Thoracic aorta (tissue), 2 donors: ENCODE results near the gene DOP1A. TPM values are rescaled to one million over a fixed set of nuclear protein-coding genes. Genes with fewer than 3 reads are reported as not detected.

Source experiments
- ATAC-seq: fragments of 150-250 bp; one replicate; pipeline ENCODE4 v1.8.0; 2017; ENCODE audit warnings: low read depth; ENCODE audit not compliant: insufficient number of reproducible peaks, low FRiP score
- DNase-seq: peaks from one replicate; pipeline ENCODE4 v3.0.0-alpha.2; 2020; ENCODE audit warnings: low spot score
- H3K27ac ChIP-seq, 2 donors: fragments of 200-600 bp; sonication (generic); 1 replicate in 1 of 2; 2 replicates in 1 of 2; pipeline ENCODE4 v1.5.1; 2016; ENCODE audit warnings: mild to moderate bottlenecking in 2 of 2, moderate library complexity in 2 of 2
- H3K27me3 ChIP-seq: fragments of 200-600 bp; sonication (generic); replicated peaks from 2 replicates; pipeline ENCODE4 v1.6.0; 2016; ENCODE audit warnings: mild to moderate bottlenecking; ENCODE audit not compliant: insufficient read depth
- H3K36me3 ChIP-seq: fragments of 200-600 bp; sonication (generic); one replicate; pipeline ENCODE4 v1.5.1; 2016
- H3K4me1 ChIP-seq, 2 donors: fragments of 200-600 bp; sonication (generic); 1 replicate in 1 of 2; 2 replicates in 1 of 2; pipeline versions ENCODE4 v1.5.1 to v1.6.0; 2016; ENCODE audit warnings: low read depth in 2 of 2, mild to moderate bottlenecking in 1 of 2; ENCODE audit not compliant: control insufficient read depth in 1 of 2
- H3K4me3 ChIP-seq: fragments of 200-600 bp; sonication (generic); 2 replicates; pipeline ENCODE4 v1.5.1; 2016; ENCODE audit warnings: mild to moderate bottlenecking
- H3K9me3 ChIP-seq: fragments of 200-600 bp; sonication (generic); 2 replicates; pipeline ENCODE4 v1.5.1; 2016
- total RNA-seq, 2 donors: library from RNA; depleted of rRNA; stranded (reverse); fragments of >200 nt; gene quantifications; one replicate each; pipeline versions ENCODE4 v1.1.0 to v1.2.3, GENCODE V29; 2016
- TF ChIP-seq, protein P1 (sequence below): fragments of 200-600 bp; sonication (generic); IDR thresholded peaks from one replicate; pipeline ENCODE4 v1.5.1; 2019; ENCODE audit warnings: antibody characterized with exemption

Gene DOP1A
- total RNA-seq, 2 donors from 2014 or later, result 37.9 to 39.4 TPM

DNA sequence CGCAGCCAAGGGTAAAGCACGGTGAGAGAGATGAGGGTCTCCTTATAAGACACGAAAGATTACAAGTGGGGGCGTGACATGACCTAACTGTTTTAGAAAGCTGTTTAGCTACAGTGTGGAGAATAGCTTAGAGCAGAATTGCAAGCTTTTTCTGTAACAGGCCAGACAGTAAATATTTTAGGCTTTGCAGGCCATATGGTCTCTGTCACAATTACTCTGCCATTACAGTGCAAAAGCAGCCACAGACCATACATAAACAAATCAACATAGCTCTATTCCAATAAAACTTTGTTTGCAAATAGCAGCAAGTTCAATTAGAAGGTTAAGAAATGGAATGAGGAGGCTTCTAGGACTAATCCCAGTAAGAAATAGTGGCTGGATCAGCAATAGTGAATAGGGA lies 108.8 kb downstream of the DOP1A start:
- DNase-seq, result no peak
- Histone ChIP-seq H3K4me1 (no peaks in the 10 kb centered on the region), H3K9me3 (no peaks in the 10 kb centered on the region), H3K36me3 (peaks cover 25% of the 10 kb centered on the region), H3K4me3 (no peak overlapping the region), H3K27me3 (no peaks in the 10 kb centered on the region), H3K27ac (no peak overlapping the region)
- no peak for ATAC-seq
- TF ChIP-seq, protein P1, sequence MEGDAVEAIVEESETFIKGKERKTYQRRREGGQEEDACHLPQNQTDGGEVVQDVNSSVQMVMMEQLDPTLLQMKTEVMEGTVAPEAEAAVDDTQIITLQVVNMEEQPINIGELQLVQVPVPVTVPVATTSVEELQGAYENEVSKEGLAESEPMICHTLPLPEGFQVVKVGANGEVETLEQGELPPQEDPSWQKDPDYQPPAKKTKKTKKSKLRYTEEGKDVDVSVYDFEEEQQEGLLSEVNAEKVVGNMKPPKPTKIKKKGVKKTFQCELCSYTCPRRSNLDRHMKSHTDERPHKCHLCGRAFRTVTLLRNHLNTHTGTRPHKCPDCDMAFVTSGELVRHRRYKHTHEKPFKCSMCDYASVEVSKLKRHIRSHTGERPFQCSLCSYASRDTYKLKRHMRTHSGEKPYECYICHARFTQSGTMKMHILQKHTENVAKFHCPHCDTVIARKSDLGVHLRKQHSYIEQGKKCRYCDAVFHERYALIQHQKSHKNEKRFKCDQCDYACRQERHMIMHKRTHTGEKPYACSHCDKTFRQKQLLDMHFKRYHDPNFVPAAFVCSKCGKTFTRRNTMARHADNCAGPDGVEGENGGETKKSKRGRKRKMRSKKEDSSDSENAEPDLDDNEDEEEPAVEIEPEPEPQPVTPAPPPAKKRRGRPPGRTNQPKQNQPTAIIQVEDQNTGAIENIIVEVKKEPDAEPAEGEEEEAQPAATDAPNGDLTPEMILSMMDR, result no peak

DNA sequence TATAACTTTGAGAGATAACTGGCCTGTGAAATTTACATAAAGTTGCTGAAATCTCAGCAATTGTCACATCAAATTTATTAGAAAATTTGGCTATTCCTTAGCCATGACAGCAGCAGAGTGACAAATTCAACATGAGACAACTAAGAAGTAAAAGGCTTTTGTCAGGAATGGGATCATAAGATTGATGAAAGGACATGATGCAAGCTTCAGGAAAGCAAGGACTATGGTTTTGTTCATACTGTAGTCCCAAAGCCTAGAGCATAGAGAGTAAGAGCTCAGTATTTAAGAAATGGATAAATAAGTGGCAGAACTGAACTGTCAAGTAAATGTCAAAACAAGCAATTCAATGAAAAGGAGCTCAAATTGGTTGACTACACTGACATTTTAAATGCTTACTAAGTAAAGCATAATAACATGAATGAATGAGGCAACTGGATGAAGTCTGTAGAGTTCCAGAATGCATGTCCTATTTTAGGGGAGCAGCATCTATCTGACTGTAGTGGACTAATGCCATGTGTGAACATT lies 113.0 kb downstream of the DOP1A start:
- Histone ChIP-seq H3K36me3 (no peaks in the 10 kb centered on the region), H3K27ac (no peak overlapping the region)

GRCh38 chr6:83182114-83182513 lies 114.6 kb downstream of the DOP1A start:
- ATAC-seq (no peak), DNase-seq (no peak)
- TF ChIP-seq, protein P1, result no peak
- H3K9me3 ChIP-seq, result no peaks in the 10 kb centered on the region
- H3K36me3 ChIP-seq, result no peaks in the 10 kb centered on the region
- no peak overlapping the region for H3K27ac ChIP-seq
- no peak overlapping the region for H3K4me3 ChIP-seq
- H3K27me3 ChIP-seq, result no peaks in the 10 kb centered on the region
- peaks cover 0 to 8% of the 10 kb centered on the region in 2 donors for H3K4me1 ChIP-seq

More for the DNA sequence above, 113.0 kb downstream of the DOP1A start:
- ATAC-seq, result no peak
- peaks cover 0 to 8% of the 10 kb centered on the region in 2 donors for H3K4me1 ChIP-seq
- H3K9me3 ChIP-seq, result no peaks in the 10 kb centered on the region
- TF ChIP-seq, protein P1, result no peak
- no peak overlapping the region for H3K4me3 ChIP-seq
- DNase-seq, result no peak
- H3K27me3 ChIP-seq, result no peaks in the 10 kb centered on the region

GRCh38 chr6:83183082-83183828 lies 115.8 kb downstream of the DOP1A start:
- H3K4me1 ChIP-seq, result peaks cover 0 to 8% of the 10 kb centered on the region in 2 donors
- no peaks in the 10 kb centered on the region for H3K36me3 ChIP-seq
- H3K27me3 ChIP-seq, result no peaks in the 10 kb centered on the region
- ATAC-seq (peak; percentile 56), DNase-seq (no peak)
- TF ChIP-seq, protein P1, result no peak
- no peak overlapping the region for H3K4me3 ChIP-seq
- no peak overlapping the region for H3K27ac ChIP-seq
- no peaks in the 10 kb centered on the region for H3K9me3 ChIP-seq

DNA sequence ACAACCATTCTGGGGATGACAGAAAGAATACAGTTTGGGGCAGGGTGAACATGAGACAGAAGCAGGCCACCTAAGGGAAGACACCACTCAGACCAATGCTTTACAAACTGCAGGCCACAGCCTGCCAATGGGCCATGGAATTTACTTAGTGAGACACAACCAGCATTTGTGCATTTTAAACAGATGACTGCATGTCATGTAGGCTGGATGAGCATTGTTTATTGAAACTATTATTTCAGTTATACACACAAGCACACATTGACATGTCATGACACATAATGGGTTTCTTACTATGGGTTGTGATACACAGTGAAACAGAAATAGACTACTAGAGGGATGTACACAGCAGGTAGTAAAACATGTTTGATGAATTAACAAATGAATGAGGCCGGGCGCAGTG lies 117.6 kb downstream of the DOP1A start:
- no peak for ATAC-seq
- Histone ChIP-seq H3K4me3 (no peak overlapping the region), H3K27ac (no peak overlapping the region), H3K27me3 (no peaks in the 10 kb centered on the region), H3K9me3 (no peaks in the 10 kb centered on the region), H3K4me1 (peaks cover 0 to 8% of the 10 kb centered on the region in 2 donors), H3K36me3 (no peaks in the 10 kb centered on the region)
- DNase-seq, result no peak
- TF ChIP-seq, protein P1, result no peak
